ENCODE data around the gene BACH1. TPM values are rescaled to one million over a fixed set of nuclear protein-coding genes. Genes with fewer than 3 reads are reported as not detected.

The BACH1 gene
- total RNA-seq, 1 experiment from 2014 or later, result 48.7 TPM

DNA sequence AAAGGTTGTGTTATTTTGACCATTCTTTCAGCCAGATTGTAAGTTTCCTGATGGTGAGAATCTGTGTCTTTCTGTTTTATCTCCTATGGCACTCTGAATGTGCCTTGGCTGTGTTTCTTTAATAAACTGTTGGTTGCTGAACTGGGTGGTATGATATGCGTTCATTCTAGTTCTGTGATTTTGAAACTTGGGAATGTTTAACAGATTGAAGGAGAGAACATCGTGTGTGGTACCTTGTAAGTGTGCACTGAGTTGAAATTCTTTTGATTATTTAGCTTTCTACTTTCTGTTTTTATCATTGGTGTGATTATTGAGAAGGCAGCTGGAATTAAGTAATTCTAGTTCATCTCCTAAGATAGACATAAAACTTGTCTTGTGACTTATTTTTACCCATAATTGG, 4.6 kb downstream of the BACH1 start:
- H3K4me3 Mint-ChIP-seq, result no peak overlapping the region
- H3K9me3 Mint-ChIP-seq, result no peaks in the 10 kb centered on the region
- TF ChIP-seq, protein P1, sequence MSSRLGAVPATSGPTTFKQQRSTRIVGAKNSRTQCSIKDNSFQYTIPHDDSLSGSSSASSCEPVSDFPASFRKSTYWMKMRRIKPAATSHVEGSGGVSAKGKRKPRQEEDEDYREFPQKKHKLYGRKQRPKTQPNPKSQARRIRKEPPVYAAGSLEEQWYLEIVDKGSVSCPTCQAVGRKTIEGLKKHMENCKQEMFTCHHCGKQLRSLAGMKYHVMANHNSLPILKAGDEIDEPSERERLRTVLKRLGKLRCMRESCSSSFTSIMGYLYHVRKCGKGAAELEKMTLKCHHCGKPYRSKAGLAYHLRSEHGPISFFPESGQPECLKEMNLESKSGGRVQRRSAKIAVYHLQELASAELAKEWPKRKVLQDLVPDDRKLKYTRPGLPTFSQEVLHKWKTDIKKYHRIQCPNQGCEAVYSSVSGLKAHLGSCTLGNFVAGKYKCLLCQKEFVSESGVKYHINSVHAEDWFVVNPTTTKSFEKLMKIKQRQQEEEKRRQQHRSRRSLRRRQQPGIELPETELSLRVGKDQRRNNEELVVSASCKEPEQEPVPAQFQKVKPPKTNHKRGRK (CRISPR knock-in tag; IDR thresholded peaks at IDR 0.05; ENCODE audit: borderline replicate concordance), result no peak
- TF ChIP-seq SP1 (CRISPR knock-in tag; conservative IDR thresholded peaks at IDR 0.05), result no peak
- TF ChIP-seq, protein P2, sequence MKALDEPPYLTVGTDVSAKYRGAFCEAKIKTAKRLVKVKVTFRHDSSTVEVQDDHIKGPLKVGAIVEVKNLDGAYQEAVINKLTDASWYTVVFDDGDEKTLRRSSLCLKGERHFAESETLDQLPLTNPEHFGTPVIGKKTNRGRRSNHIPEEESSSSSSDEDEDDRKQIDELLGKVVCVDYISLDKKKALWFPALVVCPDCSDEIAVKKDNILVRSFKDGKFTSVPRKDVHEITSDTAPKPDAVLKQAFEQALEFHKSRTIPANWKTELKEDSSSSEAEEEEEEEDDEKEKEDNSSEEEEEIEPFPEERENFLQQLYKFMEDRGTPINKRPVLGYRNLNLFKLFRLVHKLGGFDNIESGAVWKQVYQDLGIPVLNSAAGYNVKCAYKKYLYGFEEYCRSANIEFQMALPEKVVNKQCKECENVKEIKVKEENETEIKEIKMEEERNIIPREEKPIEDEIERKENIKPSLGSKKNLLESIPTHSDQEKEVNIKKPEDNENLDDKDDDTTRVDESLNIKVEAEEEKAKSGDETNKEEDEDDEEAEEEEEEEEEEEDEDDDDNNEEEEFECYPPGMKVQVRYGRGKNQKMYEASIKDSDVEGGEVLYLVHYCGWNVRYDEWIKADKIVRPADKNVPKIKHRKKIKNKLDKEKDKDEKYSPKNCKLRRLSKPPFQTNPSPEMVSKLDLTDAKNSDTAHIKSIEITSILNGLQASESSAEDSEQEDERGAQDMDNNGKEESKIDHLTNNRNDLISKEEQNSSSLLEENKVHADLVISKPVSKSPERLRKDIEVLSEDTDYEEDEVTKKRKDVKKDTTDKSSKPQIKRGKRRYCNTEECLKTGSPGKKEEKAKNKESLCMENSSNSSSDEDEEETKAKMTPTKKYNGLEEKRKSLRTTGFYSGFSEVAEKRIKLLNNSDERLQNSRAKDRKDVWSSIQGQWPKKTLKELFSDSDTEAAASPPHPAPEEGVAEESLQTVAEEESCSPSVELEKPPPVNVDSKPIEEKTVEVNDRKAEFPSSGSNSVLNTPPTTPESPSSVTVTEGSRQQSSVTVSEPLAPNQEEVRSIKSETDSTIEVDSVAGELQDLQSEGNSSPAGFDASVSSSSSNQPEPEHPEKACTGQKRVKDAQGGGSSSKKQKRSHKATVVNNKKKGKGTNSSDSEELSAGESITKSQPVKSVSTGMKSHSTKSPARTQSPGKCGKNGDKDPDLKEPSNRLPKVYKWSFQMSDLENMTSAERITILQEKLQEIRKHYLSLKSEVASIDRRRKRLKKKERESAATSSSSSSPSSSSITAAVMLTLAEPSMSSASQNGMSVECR (CRISPR knock-in tag; IDR thresholded peaks at IDR 0.05; ENCODE audit: borderline replicate concordance), result no peak
- TF ChIP-seq CREM (CRISPR knock-in tag; IDR thresholded peaks at IDR 0.05), result no peak
- TF ChIP-seq ZNF219 (CRISPR knock-in tag; IDR thresholded peaks at IDR 0.05; ENCODE audit: borderline replicate concordance), result no peak
- CTCF ChIA-PET, result interaction anchor here (1.1 kb wide), 1 partner anchor 45 kb away, joined by 3 read pairs; no protein-coding TSS in a partner anchor
- POLR2A ChIA-PET, result interaction anchor here (0.6 kb wide), 1 partner anchor 72 kb away, joined by 3 read pairs; no protein-coding TSS in a partner anchor
- H3K36me3 Mint-ChIP-seq, result no peaks in the 10 kb centered on the region
- ATAC-seq, result no peak
- no peak for DNase-seq (ENCODE audit: low spot score)
- H3K27me3 Mint-ChIP-seq (ENCODE audit: low read depth), result 0 out of 2 replicates have a peak, but pooled peaks cover under 1% of the 10 kb centered on the region
- H3K27ac Mint-ChIP-seq, result 0 out of 2 replicates have a peak overlapping the region, but pooled peaks have one; percentile 24
- H3K4me1 Mint-ChIP-seq, result peaks cover 67% of the 10 kb centered on the region

DNA sequence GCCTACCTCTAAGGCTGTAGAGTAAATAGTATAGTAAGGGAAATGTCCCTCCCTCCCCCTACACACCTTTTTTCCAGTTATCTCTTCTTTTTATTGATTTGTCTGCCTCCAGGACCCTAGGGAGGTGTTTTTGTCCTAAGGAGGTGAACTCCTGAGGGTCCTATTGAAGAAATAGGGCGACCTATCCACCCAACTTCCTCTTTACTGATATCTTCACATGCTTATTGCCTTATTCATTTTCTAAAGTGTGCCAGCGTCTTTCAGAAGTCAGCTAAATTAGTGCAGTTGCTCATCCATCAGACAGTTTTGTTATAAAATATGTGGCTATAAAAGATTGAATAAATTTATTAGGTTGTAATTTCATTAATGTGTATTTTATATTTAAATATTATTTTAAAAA, 5.9 kb downstream of the BACH1 start:
- DNase-seq (ENCODE audit: low spot score) (no peak), ATAC-seq (no peak)
- H3K36me3 Mint-ChIP-seq, result no peaks in the 10 kb centered on the region
- H3K4me1 Mint-ChIP-seq, result peaks cover 65% of the 10 kb centered on the region
- TF ChIP-seq CBFB (CRISPR knock-in tag; IDR thresholded peaks at IDR 0.05; ENCODE audit: low read depth) (no peak), GABPB1 (CRISPR knock-in tag; IDR thresholded peaks at IDR 0.05) (no peak), FOXJ3 (CRISPR knock-in tag; IDR thresholded peaks at IDR 0.05; ENCODE audit: borderline replicate concordance) (no peak), SOX15 (CRISPR knock-in tag; IDR thresholded peaks at IDR 0.05) (no peak), GTF2I (CRISPR knock-in tag; conservative IDR thresholded peaks at IDR 0.05) (no peak), ZNF317 (CRISPR knock-in tag; IDR thresholded peaks at IDR 0.05; ENCODE audit: borderline replicate concordance, low read depth) (no peak), ZNF219 (CRISPR knock-in tag; IDR thresholded peaks at IDR 0.05; ENCODE audit: borderline replicate concordance) (no peak), TEAD1 (CRISPR knock-in tag; IDR thresholded peaks at IDR 0.05) (no peak), ZNF138 (CRISPR knock-in tag; conservative IDR thresholded peaks at IDR 0.05) (no peak)
- TF ChIP-seq, protein P3, sequence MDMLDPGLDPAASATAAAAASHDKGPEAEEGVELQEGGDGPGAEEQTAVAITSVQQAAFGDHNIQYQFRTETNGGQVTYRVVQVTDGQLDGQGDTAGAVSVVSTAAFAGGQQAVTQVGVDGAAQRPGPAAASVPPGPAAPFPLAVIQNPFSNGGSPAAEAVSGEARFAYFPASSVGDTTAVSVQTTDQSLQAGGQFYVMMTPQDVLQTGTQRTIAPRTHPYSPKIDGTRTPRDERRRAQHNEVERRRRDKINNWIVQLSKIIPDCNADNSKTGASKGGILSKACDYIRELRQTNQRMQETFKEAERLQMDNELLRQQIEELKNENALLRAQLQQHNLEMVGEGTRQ (CRISPR knock-in tag; IDR thresholded peaks at IDR 0.05), result no peak
- TF ChIP-seq, protein P4, sequence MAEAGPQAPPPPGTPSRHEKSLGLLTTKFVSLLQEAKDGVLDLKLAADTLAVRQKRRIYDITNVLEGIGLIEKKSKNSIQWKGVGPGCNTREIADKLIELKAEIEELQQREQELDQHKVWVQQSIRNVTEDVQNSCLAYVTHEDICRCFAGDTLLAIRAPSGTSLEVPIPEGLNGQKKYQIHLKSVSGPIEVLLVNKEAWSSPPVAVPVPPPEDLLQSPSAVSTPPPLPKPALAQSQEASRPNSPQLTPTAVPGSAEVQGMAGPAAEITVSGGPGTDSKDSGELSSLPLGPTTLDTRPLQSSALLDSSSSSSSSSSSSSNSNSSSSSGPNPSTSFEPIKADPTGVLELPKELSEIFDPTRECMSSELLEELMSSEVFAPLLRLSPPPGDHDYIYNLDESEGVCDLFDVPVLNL (CRISPR knock-in tag; IDR thresholded peaks at IDR 0.05; ENCODE audit: borderline replicate concordance, low read depth), result no peak
- TF ChIP-seq, protein P5, sequence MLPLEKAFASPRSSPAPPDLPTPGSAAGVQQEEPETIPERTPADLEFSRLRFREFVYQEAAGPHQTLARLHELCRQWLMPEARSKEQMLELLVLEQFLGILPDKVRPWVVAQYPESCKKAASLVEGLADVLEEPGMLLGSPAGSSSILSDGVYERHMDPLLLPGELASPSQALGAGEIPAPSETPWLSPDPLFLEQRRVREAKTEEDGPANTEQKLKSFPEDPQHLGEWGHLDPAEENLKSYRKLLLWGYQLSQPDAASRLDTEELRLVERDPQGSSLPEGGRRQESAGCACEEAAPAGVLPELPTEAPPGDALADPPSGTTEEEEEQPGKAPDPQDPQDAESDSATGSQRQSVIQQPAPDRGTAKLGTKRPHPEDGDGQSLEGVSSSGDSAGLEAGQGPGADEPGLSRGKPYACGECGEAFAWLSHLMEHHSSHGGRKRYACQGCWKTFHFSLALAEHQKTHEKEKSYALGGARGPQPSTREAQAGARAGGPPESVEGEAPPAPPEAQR (CRISPR knock-in tag; IDR thresholded peaks at IDR 0.05), result no peak
- no peaks in the 10 kb centered on the region for H3K27me3 Mint-ChIP-seq (ENCODE audit: low read depth)
- H3K9me3 Mint-ChIP-seq, result no peaks in the 10 kb centered on the region
- H3K27ac Mint-ChIP-seq, result peak overlapping the region; percentile 54; the same call in 1 of the 2 replicates
- ChIA-PET POLR2A (no interaction called here), CTCF (interaction anchor here (1.4 kb wide), 1 partner anchor 44 kb away, joined by 5 read pairs; no protein-coding TSS in a partner anchor)
- H3K4me3 Mint-ChIP-seq, result no peak overlapping the region

All from WTC11 (cell line).